SKM-1 (cell line): ENCODE results near the gene ARMC9.
"Not testable (repeated sequence)": the region's sequence is repeated elsewhere in the genome, so short reads cannot be mapped to it uniquely, and the experiment has no call there.

Experiments
- DNase-seq: peaks from one replicate; lab custom pipeline; 2025; ENCODE audit not compliant: unreplicated experiment; lab: John Stamatoyannopoulos, UW

The ARMC9 gene

DNA sequence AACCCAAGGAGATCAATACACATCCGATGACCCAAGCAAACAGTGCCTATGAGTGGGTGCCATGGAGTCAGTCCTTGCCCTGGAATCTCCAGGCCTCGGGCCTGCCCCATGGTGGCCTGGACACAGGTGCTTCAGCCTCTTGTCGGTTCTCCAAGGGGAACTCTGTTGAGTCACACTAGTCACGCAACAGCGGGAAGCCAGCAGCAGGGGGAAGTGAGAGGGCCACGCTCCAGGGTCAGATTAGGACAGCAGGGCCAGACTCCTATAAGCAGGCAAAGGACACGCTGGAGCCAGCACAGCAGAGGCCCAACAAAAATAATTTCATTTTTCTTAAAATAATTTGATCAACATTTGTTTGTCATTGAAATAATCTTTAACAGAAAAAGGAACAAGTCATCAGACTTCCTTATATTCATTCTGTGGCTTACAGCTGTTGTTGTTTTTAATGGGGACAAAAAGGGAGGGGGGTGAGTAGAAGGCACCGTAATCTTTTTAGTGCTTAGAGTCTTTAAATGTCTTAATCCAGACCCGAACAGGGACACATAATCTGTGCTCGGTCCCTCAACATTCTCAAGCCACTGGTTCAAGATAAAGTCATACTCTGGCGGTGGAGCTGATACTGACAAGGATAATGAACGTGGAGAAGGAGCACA is 16.4 kb upstream of the ARMC9 start:
- DNase-seq = peak; percentile 82

DNA sequence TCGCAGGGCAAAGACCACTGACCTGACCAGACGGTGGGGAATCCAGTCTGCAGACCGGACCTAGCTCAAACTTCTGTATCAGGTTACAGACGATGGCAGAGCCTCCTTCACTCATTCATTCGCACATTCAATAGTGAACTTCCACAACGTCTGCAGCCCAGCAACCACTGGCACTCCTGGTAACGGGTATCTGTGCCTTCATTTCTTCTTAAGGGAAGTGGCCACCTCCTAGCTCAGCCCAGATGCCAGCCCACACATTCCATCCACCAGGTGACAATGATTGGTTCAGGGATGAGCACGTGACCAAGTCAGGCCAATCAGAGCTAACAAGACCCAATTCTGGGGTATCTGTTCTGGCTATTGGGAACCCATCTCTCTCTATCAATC is 15.9 kb upstream of the ARMC9 start:
- peak; percentile 86 for DNase-seq

DNA sequence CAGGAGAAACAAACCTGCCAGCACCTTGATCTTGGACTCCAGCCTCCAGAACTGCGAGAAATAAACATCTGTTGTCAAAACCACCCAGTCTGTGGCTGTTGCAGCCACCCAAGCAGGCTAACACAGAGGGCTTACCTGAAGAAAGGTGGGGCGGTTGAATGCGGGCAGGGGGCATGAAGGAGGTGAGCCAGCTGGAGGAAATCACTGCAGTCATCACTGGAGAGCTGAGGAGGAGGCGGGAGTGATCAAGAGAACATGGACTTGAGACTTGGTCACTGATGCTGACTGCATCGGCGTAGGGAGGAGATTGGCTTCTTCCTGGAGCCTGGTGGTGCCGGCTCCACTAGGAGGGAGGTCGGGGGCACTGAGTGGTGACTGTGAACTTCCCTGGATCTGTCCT is 14.6 kb upstream of the ARMC9 start:
- DNase-seq = no peak

DNA sequence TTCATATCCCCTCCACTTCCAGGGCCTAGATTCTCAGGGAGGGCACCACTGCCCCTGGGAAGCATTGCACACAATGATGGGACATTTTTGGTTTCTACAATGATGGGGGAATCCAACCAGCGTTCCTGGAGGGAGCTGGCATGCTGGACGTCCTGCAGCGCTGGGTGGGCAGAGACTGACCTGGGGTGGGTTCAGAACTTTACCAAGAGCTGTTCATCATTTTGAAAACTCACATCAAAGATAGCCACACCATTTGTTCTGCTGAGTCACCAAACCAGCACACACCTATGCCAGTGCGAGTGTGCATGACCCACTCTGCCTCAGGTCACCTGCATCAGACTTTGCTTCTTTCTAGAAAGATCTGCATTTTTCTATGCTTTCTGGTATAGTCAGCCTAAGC is 14.1 kb upstream of the ARMC9 start:
- DNase-seq = no peak

DNA sequence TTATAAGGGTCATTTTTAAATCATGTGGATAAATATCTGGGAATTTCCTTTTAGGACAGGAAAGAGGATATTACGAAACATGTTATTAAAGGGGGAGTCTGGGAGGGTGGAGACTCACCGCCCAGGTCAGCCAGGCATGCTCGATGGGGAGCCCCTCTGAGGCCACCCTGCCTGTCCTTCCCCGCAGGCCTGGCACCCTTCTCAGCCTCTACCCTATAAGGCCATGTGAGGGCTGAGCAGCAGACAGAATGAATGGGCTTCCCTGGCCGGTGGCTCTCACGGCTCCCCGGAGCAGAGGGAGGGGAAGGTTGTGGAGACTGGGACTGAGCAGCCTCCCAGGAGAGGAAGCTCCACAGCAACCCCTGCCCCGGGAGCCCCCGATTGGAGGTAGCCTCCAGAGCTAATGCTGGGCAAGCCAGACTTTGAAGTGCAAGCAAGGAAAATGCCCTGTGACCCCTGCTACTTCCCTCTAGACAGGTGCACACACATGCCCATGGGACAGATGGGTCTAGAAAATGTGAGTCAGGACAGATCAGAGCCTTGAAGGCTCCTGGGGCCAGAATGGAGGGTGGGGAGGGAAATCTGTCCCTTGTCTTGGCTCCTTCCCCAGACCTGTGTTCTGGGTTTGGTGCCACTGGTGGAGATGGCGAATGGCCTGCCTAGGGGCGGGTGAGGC is 13.2 kb upstream of the ARMC9 start:
- no peak for DNase-seq

DNA sequence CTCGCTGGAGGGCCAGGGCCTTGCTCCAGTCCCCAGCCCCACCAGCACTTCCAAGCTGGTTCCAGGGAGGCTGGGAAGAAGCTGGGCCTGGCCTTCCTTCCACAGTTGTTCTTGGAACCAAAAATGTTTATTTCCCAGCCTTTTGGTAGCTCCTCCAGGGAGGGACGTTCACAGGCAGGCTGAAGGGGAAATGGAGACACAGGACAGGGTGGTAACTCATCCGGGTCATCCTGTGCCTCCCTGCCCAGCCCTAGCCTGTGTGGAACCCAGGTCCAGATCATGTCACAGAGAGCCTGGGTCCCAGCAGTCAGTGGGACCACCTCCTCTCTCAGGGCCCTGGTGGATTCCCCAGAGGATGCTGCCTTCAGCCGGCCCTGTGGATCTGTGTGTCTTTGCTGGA is 12.5 kb upstream of the ARMC9 start:
- DNase-seq = no peak

DNA sequence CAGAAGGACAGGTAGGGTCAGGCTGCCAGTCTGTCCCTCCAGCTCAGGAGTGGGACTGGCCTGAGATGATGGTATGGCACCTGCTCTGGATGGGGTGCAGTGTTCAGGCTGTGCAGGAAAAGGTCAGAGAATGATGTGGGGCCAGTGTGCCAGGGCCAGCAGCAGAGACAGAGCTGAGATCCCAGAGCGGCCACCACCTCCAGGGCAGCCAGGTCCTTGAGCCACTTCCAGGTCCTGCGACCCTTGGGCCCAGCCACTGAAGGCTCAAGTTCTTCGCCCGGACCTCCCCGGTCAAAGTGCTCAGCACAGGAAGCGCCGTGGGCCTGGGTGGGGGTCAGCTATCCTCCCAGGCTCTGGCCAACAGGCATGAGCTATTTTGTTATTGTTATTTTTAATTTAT is 12.1 kb upstream of the ARMC9 start:
- DNase-seq = no peak

DNA sequence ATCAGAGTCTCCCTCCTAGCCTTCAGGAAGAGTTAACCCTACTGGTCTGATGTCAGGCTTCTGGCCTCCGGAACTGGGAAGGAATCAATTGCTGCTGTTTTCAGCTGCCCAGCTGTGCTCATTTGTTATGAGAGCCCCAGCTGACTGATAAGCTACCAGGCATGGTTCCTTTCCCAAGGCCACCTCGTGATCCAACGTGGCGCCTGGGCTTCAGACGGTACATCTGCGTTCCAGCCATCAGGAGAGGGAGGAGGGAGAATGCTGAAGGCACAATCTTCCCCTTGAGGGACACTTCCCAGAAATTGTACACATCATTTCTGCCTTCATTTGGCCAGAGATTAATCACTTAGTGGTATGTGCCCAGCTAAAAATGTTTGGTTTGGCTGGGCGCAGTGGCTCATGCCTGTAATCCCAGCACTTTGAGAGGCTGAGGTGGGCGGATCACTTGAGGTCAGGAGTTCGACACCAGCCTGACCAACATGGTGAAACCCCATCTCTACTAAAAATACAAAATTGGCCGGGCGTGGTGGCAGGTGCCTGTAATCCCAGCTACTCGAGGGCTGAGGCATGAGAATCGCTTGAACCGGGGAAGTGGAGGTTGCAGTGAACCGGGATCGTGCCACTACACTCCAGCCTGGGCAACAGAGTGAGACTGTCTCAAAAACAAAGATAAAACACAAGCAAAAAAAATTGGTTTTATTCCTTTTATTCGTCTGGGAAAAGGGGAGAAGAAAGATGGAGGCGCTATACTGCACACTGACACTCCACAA is 10.5 kb upstream of the ARMC9 start:
- no peak for DNase-seq

DNA sequence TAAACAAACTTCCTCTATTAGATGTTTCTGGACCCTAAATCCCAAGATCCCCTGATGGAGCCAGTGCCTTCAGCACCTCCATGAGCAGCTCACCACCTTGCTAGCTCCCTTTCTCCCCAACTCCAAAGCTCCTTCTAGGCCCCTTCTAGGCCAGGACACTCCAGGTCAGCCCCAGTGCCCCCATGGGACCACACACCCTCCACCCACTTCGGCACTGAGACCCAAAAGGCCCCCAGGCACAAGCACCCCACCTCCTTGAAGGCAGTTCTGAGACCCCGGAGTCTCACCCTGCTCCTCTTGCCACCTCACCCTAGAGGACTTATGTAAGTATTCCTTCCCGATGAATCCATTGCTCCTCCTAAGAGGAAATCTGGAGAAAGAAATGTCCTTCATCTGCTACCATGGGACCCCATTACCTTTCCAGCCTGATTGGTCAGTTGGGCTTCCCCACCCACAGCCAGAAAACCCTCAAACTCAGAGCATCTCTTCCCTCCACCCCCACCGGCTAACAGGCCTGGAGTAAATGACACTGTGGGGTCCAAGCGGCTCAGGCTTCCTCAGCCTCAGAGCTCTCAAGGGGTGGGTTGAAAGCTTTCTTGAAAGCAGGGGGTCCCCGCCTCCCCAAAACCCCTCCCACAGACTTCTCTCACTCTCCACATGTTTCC is 9.8 kb upstream of the ARMC9 start:
- DNase-seq = no peak

DNA sequence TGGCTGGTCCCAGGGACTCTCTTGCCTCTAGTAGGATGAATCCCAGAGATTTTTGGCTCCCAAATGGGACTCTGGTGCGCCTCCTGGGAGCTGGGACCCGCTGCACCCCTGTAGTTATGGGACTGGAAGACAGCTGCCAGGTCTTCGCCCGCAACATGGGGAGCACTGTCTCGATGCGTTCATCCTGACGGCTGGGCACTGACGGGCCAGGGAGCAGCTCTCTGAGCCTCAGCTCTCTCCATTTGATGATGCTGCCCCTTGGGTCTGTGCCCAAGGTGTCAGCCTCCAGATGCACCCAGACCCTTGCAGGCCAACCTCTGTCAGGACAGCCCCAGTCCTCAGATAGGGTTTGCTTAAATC is 9.3 kb upstream of the ARMC9 start:
- DNase-seq = no peak

DNA sequence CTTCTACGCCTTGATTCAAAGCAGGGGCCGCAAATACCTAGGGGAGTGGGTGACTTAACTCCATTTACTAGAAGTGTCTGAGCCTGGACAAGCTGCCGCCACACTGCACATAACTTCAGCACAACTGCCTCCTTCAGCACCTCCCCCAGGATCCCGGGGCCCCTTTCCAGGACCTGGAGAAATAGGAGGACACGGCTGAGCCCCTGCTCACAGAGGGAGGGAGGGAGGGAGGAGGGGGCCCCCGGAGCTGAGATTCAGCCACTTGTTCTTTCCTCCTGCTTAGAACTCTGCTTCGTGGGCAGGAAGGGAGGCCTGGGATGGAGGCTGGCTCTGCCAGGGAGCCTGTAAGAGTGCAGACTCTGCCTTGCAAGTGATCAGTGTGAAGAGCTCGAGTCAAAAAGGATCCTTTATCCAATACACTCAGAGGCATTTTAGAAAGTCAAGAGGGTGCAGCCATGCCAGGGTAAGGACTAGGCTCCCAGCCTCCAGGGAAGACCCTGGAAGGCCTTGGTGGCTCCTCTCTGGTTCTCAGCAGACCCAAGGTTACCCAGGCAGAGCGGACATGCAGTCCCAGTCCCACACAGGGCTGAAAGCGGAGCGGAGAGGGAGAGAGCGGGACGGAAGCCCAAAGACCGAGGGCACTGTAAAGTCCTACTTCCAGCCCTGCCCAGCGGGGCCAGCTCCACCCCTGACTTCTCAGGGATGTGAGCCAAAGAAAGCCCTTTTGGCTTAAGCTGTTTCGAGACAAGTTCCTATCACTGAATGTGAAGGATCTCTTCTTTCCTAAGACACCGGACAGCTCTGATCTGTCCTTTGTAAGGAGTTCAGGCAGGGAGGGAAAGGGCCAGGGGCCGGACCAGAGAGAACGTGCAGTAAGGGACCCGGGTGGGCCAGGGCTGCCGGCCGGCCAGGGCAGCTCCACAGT is 8.6 kb upstream of the ARMC9 start:
- DNase-seq = no peak

DNA sequence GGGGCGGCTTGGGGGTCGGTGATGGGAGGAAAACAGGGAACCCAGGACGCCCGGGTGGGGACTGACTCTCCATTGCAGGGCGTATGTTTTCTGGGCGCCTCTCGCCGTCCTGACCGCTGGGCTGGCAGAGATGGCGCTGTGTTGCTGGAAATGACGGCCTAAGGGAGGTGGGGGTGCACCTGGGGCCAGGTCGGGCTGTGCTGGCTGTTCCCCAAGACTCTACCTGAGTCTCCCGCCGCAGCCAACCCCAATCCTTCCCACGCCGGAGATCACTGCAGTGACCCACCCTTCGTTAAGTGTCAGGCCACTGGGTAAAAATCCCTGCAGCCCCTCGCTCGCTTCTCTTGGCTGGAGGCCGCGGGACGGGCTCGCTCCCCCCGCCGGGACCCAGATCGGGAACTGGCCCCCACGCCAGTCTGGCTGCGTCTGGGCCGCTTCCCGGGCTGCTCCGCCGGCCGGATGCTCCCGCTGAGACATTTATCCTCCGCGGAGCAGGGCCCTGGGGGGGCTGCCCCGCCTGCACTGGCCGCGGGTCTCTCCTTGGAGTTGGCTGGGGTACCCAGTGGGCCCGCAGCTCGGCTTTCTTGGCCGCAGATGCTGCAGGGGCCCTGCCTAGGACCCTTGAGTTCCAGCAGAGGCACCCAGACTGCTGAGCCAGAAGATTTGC is 7.8 kb upstream of the ARMC9 start:
- DNase-seq = no peak

DNA sequence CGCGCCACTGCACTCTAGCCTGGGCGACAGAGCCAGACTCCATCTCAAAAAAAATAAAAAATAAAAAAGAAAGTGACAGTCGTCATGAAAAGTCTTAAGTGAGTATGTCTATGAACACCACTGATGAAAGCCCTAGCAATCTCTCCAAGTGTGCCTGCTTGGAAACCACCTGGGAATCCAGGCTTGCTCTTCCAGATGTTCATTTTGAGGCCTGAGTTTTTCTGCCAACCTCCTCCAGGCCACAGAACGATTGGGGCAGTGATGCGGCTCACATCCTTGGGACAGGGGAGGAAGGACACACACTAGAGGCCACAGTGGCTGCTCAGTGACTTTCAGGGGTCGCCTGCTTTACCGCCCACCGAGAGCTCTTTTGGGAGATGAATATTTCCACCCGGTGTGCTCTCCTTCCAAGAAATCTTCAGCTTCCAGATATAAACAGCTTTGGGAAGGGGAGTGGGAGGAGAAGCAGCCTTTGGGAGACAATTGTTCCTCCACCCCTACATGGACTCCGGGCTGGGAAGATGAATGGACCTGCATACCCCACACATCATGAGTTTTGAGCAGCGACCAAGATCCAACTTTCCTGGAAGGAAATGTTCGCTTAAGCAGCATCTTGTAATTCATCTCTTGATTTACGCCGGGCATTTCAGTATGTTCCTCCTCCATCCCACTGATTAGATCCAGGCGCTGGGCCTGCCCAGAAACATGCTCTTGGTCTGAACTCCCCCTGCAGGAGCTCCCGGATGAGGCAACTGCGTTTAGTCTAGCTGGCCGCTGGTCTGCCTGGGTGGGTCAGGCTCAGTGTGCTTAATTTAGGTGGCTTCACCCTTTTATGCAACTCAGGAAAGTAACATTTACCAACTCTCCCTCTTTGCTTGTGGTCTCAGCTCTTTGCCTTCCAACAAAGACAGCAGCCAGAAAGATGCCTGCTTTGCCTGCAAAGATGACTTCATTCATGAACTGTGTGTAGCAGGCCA is 6.2 kb upstream of the ARMC9 start:
- peak; percentile 63 for DNase-seq

DNA sequence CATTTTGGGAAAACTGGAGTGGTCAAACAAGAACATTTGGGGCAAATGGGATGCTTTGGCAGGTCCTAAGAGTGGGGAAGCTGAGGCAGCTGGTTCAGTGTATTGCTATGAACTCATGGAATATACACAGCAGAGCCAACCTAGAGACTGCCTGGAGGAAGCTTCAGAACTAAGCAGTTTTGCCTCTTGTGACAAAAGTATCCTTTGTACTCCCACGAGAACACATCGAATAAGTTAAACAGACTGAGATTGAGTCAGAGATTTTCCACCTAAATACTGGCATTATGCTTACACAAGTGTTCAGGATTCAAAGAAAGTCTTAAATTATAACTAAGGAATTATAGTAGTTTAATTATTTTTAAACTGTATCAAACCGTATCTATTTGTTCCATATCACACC is 5.2 kb upstream of the ARMC9 start:
- no peak for DNase-seq

DNA sequence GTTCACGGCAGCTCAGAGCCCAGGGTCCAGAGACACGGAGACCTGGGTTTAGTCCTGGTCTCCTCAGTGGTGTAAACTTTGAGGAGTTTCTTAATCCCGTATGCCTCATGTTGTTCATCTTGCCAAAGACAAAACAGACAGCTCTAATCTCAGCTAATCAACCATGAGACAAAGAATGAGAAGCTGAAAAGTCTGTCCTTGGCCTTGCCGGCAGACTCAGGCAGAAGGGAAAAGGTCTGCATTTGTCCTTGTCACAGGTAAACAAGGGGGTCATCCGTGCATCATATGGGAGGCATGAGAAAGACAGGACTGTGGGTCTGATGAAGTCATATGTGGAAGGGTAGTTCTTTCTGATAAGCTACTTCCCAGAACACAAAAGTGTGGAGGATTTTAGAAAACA is 1.8 kb upstream of the ARMC9 start:
- DNase-seq = no peak

DNA sequence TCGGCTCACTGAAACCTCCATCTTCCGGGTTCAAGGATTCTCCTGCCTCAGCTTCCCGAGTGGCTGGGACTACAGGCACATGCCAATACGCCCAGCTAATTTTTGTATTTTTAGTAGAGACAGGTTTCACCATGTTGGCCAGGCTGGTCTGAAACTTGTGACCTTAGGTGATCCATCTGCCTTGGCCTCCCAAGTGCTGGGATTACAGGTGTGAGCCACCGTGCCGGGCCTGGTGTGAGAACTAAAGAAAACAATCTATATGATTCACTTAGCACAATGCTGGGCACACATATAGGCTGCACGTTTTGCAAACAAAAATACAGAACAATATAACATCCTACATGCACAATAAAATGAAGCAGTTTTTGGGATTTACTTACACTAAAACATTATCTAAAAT is 1.2 kb upstream of the ARMC9 start:
- not testable (repeated sequence) for DNase-seq

DNA sequence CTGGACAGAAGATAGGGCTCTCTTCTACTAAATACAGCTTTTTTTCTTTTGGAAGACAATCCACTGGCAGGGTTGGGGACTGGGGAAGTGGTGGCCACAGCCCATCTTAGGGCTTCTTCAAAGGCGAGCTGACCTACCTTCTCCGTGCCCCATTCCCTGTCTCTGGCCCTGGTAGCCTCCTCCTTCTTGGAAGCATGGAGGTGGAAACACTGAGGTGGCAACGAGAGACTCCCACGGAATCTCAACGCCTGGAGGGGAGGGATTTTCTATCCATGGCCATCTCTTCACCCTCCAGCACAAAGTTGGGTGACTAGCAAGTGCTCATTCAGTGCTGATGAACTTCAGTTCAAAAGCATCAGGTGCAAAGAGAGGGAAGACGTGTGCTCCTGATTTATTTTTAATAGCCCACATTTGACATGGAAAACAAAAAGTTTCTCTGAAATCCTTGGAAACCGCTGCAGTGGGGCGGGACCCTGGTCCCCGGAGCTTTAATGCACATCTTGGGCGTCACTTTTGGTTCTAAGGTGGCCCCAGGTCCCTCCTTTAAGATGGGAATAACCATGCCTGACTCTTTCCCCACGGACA is 633 bp upstream of the ARMC9 start:
- DNase-seq = no peak

DNA sequence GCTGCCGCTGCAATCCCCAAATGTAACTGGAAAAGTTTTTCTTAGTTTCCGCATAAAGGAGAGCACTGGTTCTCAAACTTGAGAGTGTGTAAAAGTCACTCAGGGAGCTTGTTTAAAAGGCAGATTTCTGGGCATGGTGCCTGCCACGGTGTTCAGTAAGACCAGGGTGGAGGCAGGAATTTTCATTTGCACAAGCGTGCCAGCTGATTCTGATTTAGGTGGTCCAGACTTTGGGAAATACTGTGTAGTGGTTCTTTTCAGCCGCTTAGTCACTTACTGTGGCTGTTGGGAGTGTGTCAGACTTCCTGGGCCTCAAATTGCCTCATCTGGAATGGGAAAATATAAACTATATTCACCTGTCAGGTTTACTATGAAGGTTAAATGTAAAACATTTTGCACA is 788 bp downstream of the ARMC9 start:
- DNase-seq = no peak
